ENCODE measurements around the gene DENR.
"Not testable (repeated sequence)": the region's sequence is repeated elsewhere in the genome, so short reads cannot be mapped to it uniquely, and the experiment has no call there.

- TF ChIP-seq POLR2AphosphoS5 (IDR thresholded peaks at IDR 0.05; ENCODE audit: insufficient read depth in 1 of 2, low read depth in 1 of 2); CTCF (IDR thresholded peaks at IDR 0.05); POLR2A (IDR thresholded peaks at IDR 0.05): not testable (repeated sequence)
Observed at GRCh38 chr12:122804957-122805356, 52.3 kb downstream of the DENR start.

All from vagina (tissue), 2 donors.